HL-60 (cell line): ENCODE measurements around the gene P4HA2.

ENCODE experiments used
- GABPA ChIP-seq: IDR thresholded peaks from 2 replicates; pipeline ENCODE4 v1.6.1; 2012; ENCODE audit warnings: low read depth
- POLR2AphosphoS5 ChIP-seq: IDR thresholded peaks from 2 replicates; pipeline ENCODE4 v1.6.1; 2012; ENCODE audit warnings: low read depth
- REST ChIP-seq: IDR thresholded peaks from 2 replicates; pipeline ENCODE4 v1.6.1; 2012; ENCODE audit warnings: low read depth; ENCODE audit not compliant: insufficient replicate concordance
- SPI1 ChIP-seq: IDR thresholded peaks from 2 replicates; pipeline ENCODE4 v1.6.1; 2012; ENCODE audit warnings: low read depth, mild to moderate bottlenecking, borderline replicate concordance
- TF ChIP-seq, protein P1 (sequence below): IDR thresholded peaks from one replicate; pipeline ENCODE4 v1.5.1; 2011; ENCODE audit warnings: low read length, control low read depth, inconsistent platforms; ENCODE audit not compliant: insufficient read depth

DNA sequence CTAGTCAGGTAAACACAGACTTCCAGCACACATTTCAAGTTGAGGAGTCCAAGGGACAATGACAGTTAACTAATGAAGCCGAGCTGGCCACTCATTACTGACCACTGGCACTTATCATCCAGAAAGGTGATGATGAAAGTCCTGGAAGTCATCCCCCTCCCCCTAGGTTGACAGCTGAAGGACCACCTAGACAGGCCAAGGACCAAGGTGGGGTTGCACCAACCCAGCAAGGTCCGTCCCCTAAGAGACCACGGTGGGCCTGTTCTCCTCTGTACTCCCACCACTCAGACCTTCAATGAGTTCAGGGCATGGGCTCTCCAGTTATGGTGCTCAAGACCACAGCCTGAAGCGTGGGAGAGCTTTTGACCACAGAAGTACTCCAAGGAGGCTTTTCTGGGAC lies 13.2 kb downstream of the P4HA2 start:
- TF ChIP-seq, protein P1, sequence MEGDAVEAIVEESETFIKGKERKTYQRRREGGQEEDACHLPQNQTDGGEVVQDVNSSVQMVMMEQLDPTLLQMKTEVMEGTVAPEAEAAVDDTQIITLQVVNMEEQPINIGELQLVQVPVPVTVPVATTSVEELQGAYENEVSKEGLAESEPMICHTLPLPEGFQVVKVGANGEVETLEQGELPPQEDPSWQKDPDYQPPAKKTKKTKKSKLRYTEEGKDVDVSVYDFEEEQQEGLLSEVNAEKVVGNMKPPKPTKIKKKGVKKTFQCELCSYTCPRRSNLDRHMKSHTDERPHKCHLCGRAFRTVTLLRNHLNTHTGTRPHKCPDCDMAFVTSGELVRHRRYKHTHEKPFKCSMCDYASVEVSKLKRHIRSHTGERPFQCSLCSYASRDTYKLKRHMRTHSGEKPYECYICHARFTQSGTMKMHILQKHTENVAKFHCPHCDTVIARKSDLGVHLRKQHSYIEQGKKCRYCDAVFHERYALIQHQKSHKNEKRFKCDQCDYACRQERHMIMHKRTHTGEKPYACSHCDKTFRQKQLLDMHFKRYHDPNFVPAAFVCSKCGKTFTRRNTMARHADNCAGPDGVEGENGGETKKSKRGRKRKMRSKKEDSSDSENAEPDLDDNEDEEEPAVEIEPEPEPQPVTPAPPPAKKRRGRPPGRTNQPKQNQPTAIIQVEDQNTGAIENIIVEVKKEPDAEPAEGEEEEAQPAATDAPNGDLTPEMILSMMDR: no peak
- no peak for TF ChIP-seq GABPA
- TF ChIP-seq POLR2AphosphoS5: no peak
- no peak for TF ChIP-seq REST
- no peak for TF ChIP-seq SPI1
